Measurements from ENCODE around the gene ARID5B.

ARID5B gene

GRCh38 chr10:62047228-62047892 is 145.9 kb downstream of the ARID5B start:
- no peaks in the 10 kb centered on the region for H3K27me3 ChIP-seq (ENCODE audit: control insufficient read depth in 1 of 2, insufficient read depth in 2 of 2, low read length in 2 of 2)
- peaks cover 4 to 5% of the 10 kb centered on the region in 2 donors for H3K36me3 ChIP-seq (ENCODE audit: control insufficient read depth in 2 of 2, insufficient read depth in 2 of 2, low read length in 2 of 2)
- peak overlapping the region; percentile 88 for H3K27ac ChIP-seq (ENCODE audit: low read length)
- peak overlapping the region in 1 of 2 donors; percentile 12 for H3K9ac ChIP-seq (ENCODE audit: low read length in 2 of 2)
- H3K4me3 ChIP-seq (ENCODE audit: low read length in 2 of 2), result no peak overlapping the region
- no peaks in the 10 kb centered on the region for H3K9me3 ChIP-seq (ENCODE audit: control insufficient read depth in 2 of 2, low read length in 2 of 2)
- peaks cover 27% of the 10 kb centered on the region for H3K4me1 ChIP-seq (ENCODE audit: control insufficient read depth, insufficient read depth, low read length)

- H3K27me3 ChIP-seq (ENCODE audit: control insufficient read depth in 1 of 2, insufficient read depth in 2 of 2, low read length in 2 of 2), result no peaks in the 10 kb centered on the region
- peaks cover 10 to 11% of the 10 kb centered on the region in 2 donors for H3K36me3 ChIP-seq (ENCODE audit: control insufficient read depth in 2 of 2, insufficient read depth in 2 of 2, low read length in 2 of 2)
- H3K4me3 ChIP-seq (ENCODE audit: low read length in 2 of 2), result no peak overlapping the region
- peak overlapping the region; percentile 88 for H3K27ac ChIP-seq (ENCODE audit: low read length)
- peaks cover 27% of the 10 kb centered on the region for H3K4me1 ChIP-seq (ENCODE audit: control insufficient read depth, insufficient read depth, low read length)
- peak overlapping the region in 1 of 2 donors; percentile 95 for H3K9ac ChIP-seq (ENCODE audit: low read length in 2 of 2)
- no peaks in the 10 kb centered on the region for H3K9me3 ChIP-seq (ENCODE audit: control insufficient read depth in 2 of 2, low read length in 2 of 2)
These were observed 146.5 kb downstream of the ARID5B start for GRCh38 chr10:62047960-62048383.

- Histone ChIP-seq H3K27ac (ENCODE audit: low read length) (peak overlapping the region; percentile 88), H3K4me1 (ENCODE audit: control insufficient read depth, insufficient read depth, low read length) (peaks cover 27% of the 10 kb centered on the region)
These were observed 147.0 kb downstream of the ARID5B start for GRCh38 chr10:62048470-62048869.

GRCh38 chr10:62048919-62049623 is 147.6 kb downstream of the ARID5B start:
- Histone ChIP-seq H3K9ac (ENCODE audit: low read length in 2 of 2) (peak overlapping the region; percentile 92 to 95), H3K27me3 (ENCODE audit: control insufficient read depth in 1 of 2, insufficient read depth in 2 of 2, low read length in 2 of 2) (no peaks in the 10 kb centered on the region), H3K9me3 (ENCODE audit: control insufficient read depth in 2 of 2, low read length in 2 of 2) (no peaks in the 10 kb centered on the region), H3K27ac (ENCODE audit: low read length) (peak overlapping the region; percentile 88), H3K36me3 (ENCODE audit: control insufficient read depth in 2 of 2, insufficient read depth in 2 of 2, low read length in 2 of 2) (peaks cover 14 to 15% of the 10 kb centered on the region in 2 donors), H3K4me3 (ENCODE audit: low read length in 2 of 2) (peak overlapping the region; percentile 83 to 87), H3K4me1 (ENCODE audit: control insufficient read depth, insufficient read depth, low read length) (peaks cover 27% of the 10 kb centered on the region)

More at GRCh38 chr10:62048470-62048869, 147.0 kb downstream of the ARID5B start:
- H3K4me3 ChIP-seq (ENCODE audit: low read length in 2 of 2), result peak overlapping the region; percentile 83 to 87
- H3K9ac ChIP-seq (ENCODE audit: low read length in 2 of 2), result peak overlapping the region; percentile 92 to 95
- peaks cover 14 to 15% of the 10 kb centered on the region in 2 donors for H3K36me3 ChIP-seq (ENCODE audit: control insufficient read depth in 2 of 2, insufficient read depth in 2 of 2, low read length in 2 of 2)
- H3K9me3 ChIP-seq (ENCODE audit: control insufficient read depth in 2 of 2, low read length in 2 of 2), result no peaks in the 10 kb centered on the region
- no peaks in the 10 kb centered on the region for H3K27me3 ChIP-seq (ENCODE audit: control insufficient read depth in 1 of 2, insufficient read depth in 2 of 2, low read length in 2 of 2)

- H3K9me3 ChIP-seq (ENCODE audit: control insufficient read depth in 2 of 2, low read length in 2 of 2), result no peaks in the 10 kb centered on the region
- H3K27ac ChIP-seq (ENCODE audit: low read length), result peak overlapping the region; percentile 88
- peaks cover 30% of the 10 kb centered on the region for H3K4me1 ChIP-seq (ENCODE audit: control insufficient read depth, insufficient read depth, low read length)
- peaks cover 14 to 15% of the 10 kb centered on the region in 2 donors for H3K36me3 ChIP-seq (ENCODE audit: control insufficient read depth in 2 of 2, insufficient read depth in 2 of 2, low read length in 2 of 2)
- no peaks in the 10 kb centered on the region for H3K27me3 ChIP-seq (ENCODE audit: control insufficient read depth in 1 of 2, insufficient read depth in 2 of 2, low read length in 2 of 2)
- H3K4me3 ChIP-seq (ENCODE audit: low read length in 2 of 2), result peak overlapping the region; percentile 83 to 87
- peak overlapping the region; percentile 92 to 95 for H3K9ac ChIP-seq (ENCODE audit: low read length in 2 of 2)
These were observed 148.3 kb downstream of the ARID5B start for GRCh38 chr10:62049624-62050345.

- Histone ChIP-seq H3K27ac (ENCODE audit: low read length) (peak overlapping the region; percentile 8), H3K27me3 (ENCODE audit: control insufficient read depth in 1 of 2, insufficient read depth in 2 of 2, low read length in 2 of 2) (no peaks in the 10 kb centered on the region), H3K4me1 (ENCODE audit: control insufficient read depth, insufficient read depth, low read length) (peaks cover 30% of the 10 kb centered on the region), H3K4me3 (ENCODE audit: low read length in 2 of 2) (peak overlapping the region; percentile 83 to 87), H3K9ac (ENCODE audit: low read length in 2 of 2) (peak overlapping the region; percentile 92 to 95), H3K9me3 (ENCODE audit: control insufficient read depth in 2 of 2, low read length in 2 of 2) (no peaks in the 10 kb centered on the region), H3K36me3 (ENCODE audit: control insufficient read depth in 2 of 2, insufficient read depth in 2 of 2, low read length in 2 of 2) (peaks cover 14 to 15% of the 10 kb centered on the region in 2 donors)
These were observed 148.9 kb downstream of the ARID5B start for GRCh38 chr10:62050346-62050892.

GRCh38 chr10:62050893-62051433 is 149.5 kb downstream of the ARID5B start:
- H3K4me1 ChIP-seq (ENCODE audit: control insufficient read depth, insufficient read depth, low read length), result peaks cover 30% of the 10 kb centered on the region

GRCh38 chr10:62052276-62052675 is 150.8 kb downstream of the ARID5B start:
- H3K36me3 ChIP-seq (ENCODE audit: control insufficient read depth in 2 of 2, insufficient read depth in 2 of 2, low read length in 2 of 2), result peaks cover 14 to 15% of the 10 kb centered on the region in 2 donors
- no peaks in the 10 kb centered on the region for H3K27me3 ChIP-seq (ENCODE audit: control insufficient read depth in 1 of 2, insufficient read depth in 2 of 2, low read length in 2 of 2)
- H3K9ac ChIP-seq (ENCODE audit: low read length in 2 of 2), result no peak overlapping the region
- H3K4me3 ChIP-seq (ENCODE audit: low read length in 2 of 2), result peak overlapping the region in 1 of 2 donors; percentile 2
- H3K27ac ChIP-seq (ENCODE audit: low read length), result no peak overlapping the region
- no peaks in the 10 kb centered on the region for H3K9me3 ChIP-seq (ENCODE audit: control insufficient read depth in 2 of 2, low read length in 2 of 2)
- H3K4me1 ChIP-seq (ENCODE audit: control insufficient read depth, insufficient read depth, low read length), result peaks cover 22% of the 10 kb centered on the region

More at GRCh38 chr10:62050893-62051433, 149.5 kb downstream of the ARID5B start:
- Histone ChIP-seq H3K27me3 (ENCODE audit: control insufficient read depth in 1 of 2, insufficient read depth in 2 of 2, low read length in 2 of 2) (no peaks in the 10 kb centered on the region), H3K9ac (ENCODE audit: low read length in 2 of 2) (peak overlapping the region; percentile 92 to 95), H3K27ac (ENCODE audit: low read length) (peak overlapping the region; percentile 8), H3K9me3 (ENCODE audit: control insufficient read depth in 2 of 2, low read length in 2 of 2) (no peaks in the 10 kb centered on the region), H3K4me3 (ENCODE audit: low read length in 2 of 2) (peak overlapping the region; percentile 83 to 87), H3K36me3 (ENCODE audit: control insufficient read depth in 2 of 2, insufficient read depth in 2 of 2, low read length in 2 of 2) (peaks cover 14 to 15% of the 10 kb centered on the region in 2 donors)

- Histone ChIP-seq H3K4me3 (ENCODE audit: low read length in 2 of 2) (no peak overlapping the region), H3K27ac (ENCODE audit: low read length) (no peak overlapping the region), H3K9ac (ENCODE audit: low read length in 2 of 2) (no peak overlapping the region), H3K4me1 (ENCODE audit: control insufficient read depth, insufficient read depth, low read length) (peaks cover 14% of the 10 kb centered on the region), H3K36me3 (ENCODE audit: control insufficient read depth in 2 of 2, insufficient read depth in 2 of 2, low read length in 2 of 2) (peaks cover 14 to 15% of the 10 kb centered on the region in 2 donors), H3K9me3 (ENCODE audit: control insufficient read depth in 2 of 2, low read length in 2 of 2) (no peaks in the 10 kb centered on the region), H3K27me3 (ENCODE audit: control insufficient read depth in 1 of 2, insufficient read depth in 2 of 2, low read length in 2 of 2) (no peaks in the 10 kb centered on the region)
These were observed 152.4 kb downstream of the ARID5B start for GRCh38 chr10:62053860-62054259.

- Histone ChIP-seq H3K36me3 (ENCODE audit: control insufficient read depth in 2 of 2, insufficient read depth in 2 of 2, low read length in 2 of 2) (peaks cover 15 to 16% of the 10 kb centered on the region in 2 donors), H3K4me3 (ENCODE audit: low read length in 2 of 2) (peak overlapping the region in 1 of 2 donors; percentile 8), H3K27ac (ENCODE audit: low read length) (no peak overlapping the region), H3K9me3 (ENCODE audit: control insufficient read depth in 2 of 2, low read length in 2 of 2) (no peaks in the 10 kb centered on the region), H3K27me3 (ENCODE audit: control insufficient read depth in 1 of 2, insufficient read depth in 2 of 2, low read length in 2 of 2) (no peaks in the 10 kb centered on the region), H3K9ac (ENCODE audit: low read length in 2 of 2) (no peak overlapping the region), H3K4me1 (ENCODE audit: control insufficient read depth, insufficient read depth, low read length) (peaks cover 9% of the 10 kb centered on the region)
These were observed 152.9 kb downstream of the ARID5B start for GRCh38 chr10:62054408-62054807.
